Measurements from ENCODE around the gene IGSF11.

Gene IGSF11

DNA sequence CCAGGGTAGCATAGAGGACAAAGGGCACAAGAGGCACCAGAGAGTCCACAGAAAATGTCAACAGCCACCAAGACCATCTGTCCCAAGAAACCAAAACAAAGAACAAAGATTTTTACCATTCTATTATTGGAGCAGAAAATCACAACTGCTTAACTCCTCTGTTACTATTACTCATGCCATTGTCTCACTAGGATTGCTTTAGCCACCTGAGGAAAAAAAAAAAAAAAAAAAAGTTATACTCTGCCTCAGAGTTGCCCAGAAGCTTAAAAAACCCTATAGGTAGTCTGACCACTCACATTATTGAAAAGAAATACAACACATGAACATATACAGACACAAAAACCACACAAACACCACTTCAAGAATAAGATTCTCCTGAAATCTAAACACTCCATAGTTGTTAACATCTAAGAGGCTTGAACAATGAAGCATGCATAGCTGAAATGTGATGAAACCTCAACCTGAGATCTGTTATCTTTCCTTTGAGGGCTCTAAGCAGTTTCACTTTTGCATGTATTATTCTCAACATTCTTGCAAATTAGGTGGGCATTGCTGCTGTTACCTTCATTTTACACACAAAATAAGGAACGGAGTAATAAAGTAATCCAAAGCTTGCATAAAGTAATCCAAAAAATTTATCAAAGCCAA, 85.4 kb downstream of the IGSF11 start:
- no peak for DNase-seq
- H3K9me3 Mint-ChIP-seq, result peaks cover 5% of the 10 kb centered on the region
- peaks cover 11% of the 10 kb centered on the region for H3K36me3 Mint-ChIP-seq
- peak overlapping the region; percentile 87 for H3K27ac Mint-ChIP-seq
- no peaks in the 10 kb centered on the region for H3K27me3 Mint-ChIP-seq
- CTCF ChIA-PET, result interaction anchor here (1.3 kb wide), 1 partner anchor 85 kb away, joined by 5 read pairs; the partner anchor contains the start of gene IGSF11
- H3K4me1 Mint-ChIP-seq, result peaks cover 58% of the 10 kb centered on the region
- peak overlapping the region; percentile 50 for H3K4me3 Mint-ChIP-seq

DNA sequence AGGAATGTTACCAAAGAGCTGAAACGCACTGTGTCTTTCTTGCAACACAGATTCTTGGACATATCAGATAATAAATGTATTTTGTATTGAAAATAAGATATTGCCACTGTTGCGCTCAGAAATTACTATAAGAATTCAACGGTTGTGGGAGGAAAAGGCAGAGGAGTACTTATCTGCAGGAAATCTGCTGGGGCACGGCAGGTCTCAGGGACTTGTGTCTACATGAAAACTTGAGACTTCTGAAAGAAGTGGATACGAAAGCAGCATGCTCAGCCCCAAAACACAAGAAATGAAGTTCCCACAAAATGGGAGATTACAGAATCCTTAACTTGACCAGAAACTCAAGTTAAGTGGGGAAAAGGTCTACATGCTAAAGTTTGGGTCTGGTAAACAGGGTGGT, 86.5 kb downstream of the IGSF11 start:
- CTCF ChIA-PET, result no interaction called here
- peak overlapping the region; percentile 64 for H3K27ac Mint-ChIP-seq
- peaks cover 2% of the 10 kb centered on the region for H3K36me3 Mint-ChIP-seq
- H3K4me3 Mint-ChIP-seq, result no peak overlapping the region
- H3K4me1 Mint-ChIP-seq, result peaks cover 55% of the 10 kb centered on the region
- no peaks in the 10 kb centered on the region for H3K9me3 Mint-ChIP-seq
- no peaks in the 10 kb centered on the region for H3K27me3 Mint-ChIP-seq
- DNase-seq, result no peak

DNA sequence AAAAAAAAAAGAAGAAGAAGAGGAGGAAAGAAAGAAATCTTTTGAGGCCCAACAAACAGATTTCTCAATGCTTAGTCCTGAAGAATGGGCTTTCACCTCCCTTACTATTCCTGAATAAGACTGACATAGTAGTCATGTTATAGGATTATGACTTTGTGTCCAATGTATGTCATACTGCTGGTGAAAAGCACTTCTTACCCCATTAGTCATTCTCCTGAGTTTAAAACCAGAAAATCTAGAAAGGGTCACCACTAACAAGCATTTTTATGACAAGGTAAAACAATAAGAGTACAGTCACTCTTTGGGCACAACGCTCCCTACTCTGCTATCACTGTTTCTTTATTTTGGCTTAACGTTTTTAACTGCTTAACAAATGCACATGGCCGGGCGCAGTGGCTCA, 88.2 kb downstream of the IGSF11 start:
- Mint-ChIP-seq H3K27me3 (no peaks in the 10 kb centered on the region), H3K27ac (no peak overlapping the region), H3K9me3 (no peaks in the 10 kb centered on the region), H3K4me3 (no peak overlapping the region), H3K36me3 (peaks cover 2% of the 10 kb centered on the region), H3K4me1 (peaks cover 66% of the 10 kb centered on the region)
- no peak for DNase-seq
- CTCF ChIA-PET, result no interaction called here

DNA sequence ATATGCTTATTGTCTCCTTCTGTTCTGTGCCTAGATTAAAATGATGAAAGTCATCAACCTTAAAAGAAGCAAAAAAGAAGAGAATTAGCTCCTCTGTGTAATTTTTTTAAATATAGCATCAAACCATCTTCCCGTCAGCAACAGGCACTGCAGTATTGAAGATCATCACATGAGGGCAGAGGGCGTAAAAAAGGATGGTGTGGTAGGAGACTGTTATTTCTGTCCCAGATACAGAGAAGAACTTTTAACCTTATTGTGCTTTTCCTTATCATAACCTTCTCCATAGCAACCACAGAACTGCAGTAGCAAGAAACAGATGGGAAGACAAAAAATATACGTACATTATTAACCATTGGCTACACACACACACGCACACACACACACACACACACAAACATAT, 88.8 kb downstream of the IGSF11 start:
- DNase-seq, result no peak
- CTCF ChIA-PET, result no interaction called here
- peaks cover 61% of the 10 kb centered on the region for H3K4me1 Mint-ChIP-seq
- no peak overlapping the region for H3K4me3 Mint-ChIP-seq
- H3K27ac Mint-ChIP-seq, result no peak overlapping the region
- H3K9me3 Mint-ChIP-seq, result no peaks in the 10 kb centered on the region
- H3K27me3 Mint-ChIP-seq, result no peaks in the 10 kb centered on the region
- H3K36me3 Mint-ChIP-seq, result peaks cover 2% of the 10 kb centered on the region

DNA sequence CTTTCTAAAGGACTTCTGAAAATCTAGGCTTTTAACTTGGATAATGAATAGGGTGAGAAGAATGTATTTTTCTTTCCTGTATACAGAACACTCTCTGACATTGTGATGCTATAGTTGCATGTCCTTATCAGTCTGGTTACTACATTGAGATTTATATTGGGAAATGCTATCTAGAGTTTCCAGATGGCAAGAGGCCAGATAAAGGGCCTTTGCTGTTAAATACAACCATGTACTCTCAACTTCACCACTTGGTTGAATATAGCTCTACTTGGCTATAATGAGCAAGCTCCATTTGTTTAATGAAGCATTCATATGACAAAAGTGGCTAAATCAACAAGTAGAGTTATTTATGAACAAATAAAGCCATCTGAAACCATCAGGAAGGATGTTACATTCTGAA, 91.0 kb downstream of the IGSF11 start:
- Mint-ChIP-seq H3K4me1 (peaks cover 44% of the 10 kb centered on the region), H3K27me3 (no peaks in the 10 kb centered on the region), H3K36me3 (no peaks in the 10 kb centered on the region), H3K9me3 (peaks cover 3% of the 10 kb centered on the region), H3K27ac (no peak overlapping the region), H3K4me3 (no peak overlapping the region)
- CTCF ChIA-PET, result no interaction called here
- no peak for DNase-seq

DNA sequence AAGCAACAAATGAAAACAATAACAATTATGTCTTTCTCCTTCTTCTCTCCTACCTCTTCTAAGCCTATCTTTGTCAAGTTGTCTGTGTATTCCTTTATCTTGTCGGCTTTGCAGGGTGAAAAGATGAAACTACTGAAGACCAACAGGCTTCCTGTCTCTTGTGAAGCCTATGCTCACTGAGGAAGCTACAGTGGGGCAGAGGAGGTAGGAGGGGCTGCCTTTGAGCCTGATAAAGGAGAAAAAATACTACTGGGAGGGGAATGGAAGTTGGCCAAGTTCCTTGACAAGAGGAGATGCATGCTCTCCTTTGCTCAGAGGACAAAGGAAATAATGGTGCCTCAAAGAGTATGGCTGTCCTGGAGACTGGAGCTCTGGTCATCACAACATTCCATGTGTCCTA, 92.0 kb downstream of the IGSF11 start:
- H3K27ac Mint-ChIP-seq, result no peak overlapping the region
- CTCF ChIA-PET, result interaction anchor here (1.4 to 1.9 kb wide), 3 partner anchors 8 to 92 kb away, joined by 3 to 8 read pairs (median 6); partner anchors contain the start of gene IGSF11
- peaks cover 44% of the 10 kb centered on the region for H3K4me1 Mint-ChIP-seq
- DNase-seq, result peak; percentile 23
- H3K4me3 Mint-ChIP-seq, result no peak overlapping the region
- H3K36me3 Mint-ChIP-seq, result no peaks in the 10 kb centered on the region
- H3K9me3 Mint-ChIP-seq, result peaks cover 3% of the 10 kb centered on the region
- H3K27me3 Mint-ChIP-seq, result no peaks in the 10 kb centered on the region

DNA sequence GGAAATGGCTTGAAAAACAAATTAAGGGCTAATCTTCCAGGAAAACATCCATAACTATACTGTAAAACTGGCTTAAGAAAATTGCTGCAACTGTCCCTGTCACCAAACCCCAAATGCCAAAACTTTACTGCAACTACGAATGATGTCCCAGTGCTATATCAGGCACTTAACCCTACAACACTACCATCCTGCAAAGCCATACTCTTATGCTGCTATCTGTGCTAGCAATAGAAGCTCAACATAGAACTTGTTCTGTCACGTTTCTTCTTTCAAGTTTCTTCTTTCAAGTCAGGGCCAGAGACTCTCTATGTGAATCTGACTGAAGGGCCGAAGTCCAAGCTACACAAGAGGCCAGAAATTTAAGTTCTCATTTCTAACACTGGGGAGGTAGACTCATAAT, 92.5 kb downstream of the IGSF11 start:
- peaks cover 3% of the 10 kb centered on the region for H3K9me3 Mint-ChIP-seq
- DNase-seq, result no peak
- peaks cover 43% of the 10 kb centered on the region for H3K4me1 Mint-ChIP-seq
- no peak overlapping the region for H3K4me3 Mint-ChIP-seq
- no peaks in the 10 kb centered on the region for H3K27me3 Mint-ChIP-seq
- no peaks in the 10 kb centered on the region for H3K36me3 Mint-ChIP-seq
- CTCF ChIA-PET, result interaction anchor here (1.4 to 1.9 kb wide), 3 partner anchors 8 to 92 kb away, joined by 3 to 8 read pairs (median 6); partner anchors contain the start of gene IGSF11
- no peak overlapping the region for H3K27ac Mint-ChIP-seq

DNA sequence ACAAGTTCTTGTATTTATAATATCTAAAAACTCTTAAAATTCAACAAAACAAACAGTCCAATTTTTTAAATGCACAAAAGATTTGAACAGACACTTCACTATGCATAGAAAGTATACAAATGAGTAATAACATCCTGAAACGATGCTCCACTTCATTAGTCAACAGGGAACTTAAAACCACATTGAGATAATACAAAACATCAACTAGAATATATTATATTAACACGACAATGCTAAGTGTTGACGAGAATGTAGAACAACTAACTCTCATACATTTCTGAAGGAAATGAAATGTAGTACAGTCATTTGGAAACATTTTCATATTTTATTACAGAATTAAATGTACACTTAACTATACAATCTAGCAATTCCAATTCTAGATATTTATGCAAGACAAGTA, 93.4 kb downstream of the IGSF11 start:
- Mint-ChIP-seq H3K4me3 (no peak overlapping the region), H3K4me1 (peaks cover 40% of the 10 kb centered on the region), H3K36me3 (no peaks in the 10 kb centered on the region), H3K27me3 (no peaks in the 10 kb centered on the region), H3K27ac (no peak overlapping the region), H3K9me3 (peaks cover 3% of the 10 kb centered on the region)
- CTCF ChIA-PET, result interaction anchor here (1.4 to 1.9 kb wide), 3 partner anchors 9 to 93 kb away, joined by 3 to 8 read pairs (median 6); partner anchors contain the start of gene IGSF11
- DNase-seq, result no peak

DNA sequence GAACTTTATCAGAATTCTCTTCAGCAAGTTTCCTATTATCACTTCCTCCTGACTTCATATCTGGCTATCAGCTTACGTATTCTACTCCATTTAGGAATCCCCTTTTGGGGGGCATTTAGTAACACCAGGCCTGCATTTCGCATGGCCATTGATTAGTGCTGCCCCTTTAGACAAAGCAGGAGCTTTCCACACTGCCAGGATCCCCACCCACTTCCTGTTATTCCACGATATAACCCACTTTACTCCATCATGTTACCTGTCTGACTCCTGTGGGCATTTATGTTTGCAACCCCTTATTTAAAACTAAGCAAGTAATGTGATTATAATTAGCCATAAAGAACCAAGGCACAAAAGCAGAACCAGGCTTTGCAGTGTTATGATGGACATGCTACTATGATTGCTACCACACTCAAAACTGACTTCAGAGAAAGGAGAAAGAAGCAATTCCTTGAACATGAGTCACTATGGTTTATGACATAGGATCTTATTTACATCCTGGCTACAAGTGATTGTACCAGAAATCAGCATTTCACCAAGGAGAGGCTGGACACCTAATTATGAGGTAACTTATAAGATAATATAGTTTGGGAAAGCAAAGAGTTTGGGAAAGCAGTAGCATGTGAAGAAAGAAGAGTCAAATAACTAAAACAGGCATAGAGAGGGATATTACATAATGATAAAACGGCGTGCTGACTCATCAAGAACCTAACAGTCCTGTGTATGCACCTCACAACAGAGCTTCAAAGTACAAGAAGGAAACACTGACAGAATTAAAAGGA, 96.3 kb downstream of the IGSF11 start:
- CTCF ChIA-PET, result interaction anchor here (1.3 kb wide), 1 partner anchor 96 kb away, joined by 3 read pairs; the partner anchor contains the start of gene IGSF11
- H3K27ac Mint-ChIP-seq, result no peak overlapping the region
- H3K4me1 Mint-ChIP-seq, result peaks cover 30% of the 10 kb centered on the region
- no peak for DNase-seq
- H3K9me3 Mint-ChIP-seq, result peaks cover 3% of the 10 kb centered on the region
- H3K4me3 Mint-ChIP-seq, result no peak overlapping the region
- no peaks in the 10 kb centered on the region for H3K36me3 Mint-ChIP-seq
- no peaks in the 10 kb centered on the region for H3K27me3 Mint-ChIP-seq

DNA sequence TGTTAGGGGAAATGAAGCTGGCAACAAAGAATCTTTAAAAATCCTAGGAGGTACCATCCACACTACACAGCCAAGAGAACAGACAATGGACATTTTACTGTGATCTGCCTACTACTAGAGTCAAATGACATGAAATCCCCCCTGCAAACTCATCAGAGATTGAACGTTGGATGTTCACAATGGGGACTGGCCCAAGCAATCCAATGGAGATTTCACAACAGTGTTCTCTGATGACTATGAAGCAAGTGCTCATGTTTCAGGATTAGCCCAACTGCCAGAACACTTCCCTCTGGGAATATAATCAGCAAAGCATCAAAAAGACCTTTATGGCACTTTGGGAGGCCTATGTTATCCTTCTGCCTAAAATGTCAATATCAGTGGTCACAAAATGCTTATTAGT, 97.8 kb downstream of the IGSF11 start:
- Mint-ChIP-seq H3K27ac (no peak overlapping the region), H3K27me3 (no peaks in the 10 kb centered on the region), H3K4me3 (no peak overlapping the region), H3K36me3 (no peaks in the 10 kb centered on the region), H3K9me3 (peaks cover 3% of the 10 kb centered on the region), H3K4me1 (peaks cover 20% of the 10 kb centered on the region)
- CTCF ChIA-PET, result no interaction called here
- no peak for DNase-seq

DNA sequence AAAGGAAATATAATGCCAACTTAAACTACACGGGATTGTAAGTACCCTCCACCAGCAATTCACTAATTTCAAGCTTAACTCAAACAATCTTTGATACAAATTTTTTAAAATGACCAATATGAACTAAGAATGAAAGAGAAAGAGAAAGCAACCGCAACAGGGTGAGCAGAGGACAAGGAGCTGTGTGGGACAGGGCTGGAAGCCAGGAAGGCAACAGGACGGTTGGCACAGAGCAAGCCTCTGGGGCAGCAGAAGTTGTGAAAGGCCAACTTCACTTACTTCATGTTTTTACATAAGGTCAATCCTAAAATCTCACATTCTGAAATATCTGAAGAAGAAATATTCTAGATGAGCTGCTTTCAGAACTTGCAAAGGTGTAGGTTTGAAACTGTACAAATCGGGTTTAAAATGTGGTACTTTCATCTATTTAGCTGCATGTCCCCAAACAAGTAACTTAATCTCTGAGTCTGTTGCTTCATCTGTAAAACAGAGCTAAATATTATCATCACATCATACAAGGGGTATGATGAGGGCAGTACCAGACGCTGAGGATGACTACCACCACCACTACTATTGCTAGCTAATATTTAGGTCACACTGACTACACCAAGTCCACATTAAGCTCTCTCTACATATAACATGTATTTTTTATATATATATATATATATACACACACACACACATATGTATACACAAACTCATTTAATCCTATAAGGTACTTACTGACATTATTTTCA, 101.7 kb downstream of the IGSF11 start:
- no peak overlapping the region for H3K27ac Mint-ChIP-seq
- CTCF ChIA-PET, result interaction anchor here (0.7 to 1.7 kb wide), 3 partner anchors 18 to 102 kb away, joined by 3 to 6 read pairs (median 4); partner anchors contain the start of gene IGSF11
- no peaks in the 10 kb centered on the region for H3K27me3 Mint-ChIP-seq
- no peak overlapping the region for H3K4me3 Mint-ChIP-seq
- H3K36me3 Mint-ChIP-seq, result no peaks in the 10 kb centered on the region
- H3K4me1 Mint-ChIP-seq, result peaks cover 7% of the 10 kb centered on the region
- no peak for DNase-seq
- H3K9me3 Mint-ChIP-seq, result no peaks in the 10 kb centered on the region

DNA sequence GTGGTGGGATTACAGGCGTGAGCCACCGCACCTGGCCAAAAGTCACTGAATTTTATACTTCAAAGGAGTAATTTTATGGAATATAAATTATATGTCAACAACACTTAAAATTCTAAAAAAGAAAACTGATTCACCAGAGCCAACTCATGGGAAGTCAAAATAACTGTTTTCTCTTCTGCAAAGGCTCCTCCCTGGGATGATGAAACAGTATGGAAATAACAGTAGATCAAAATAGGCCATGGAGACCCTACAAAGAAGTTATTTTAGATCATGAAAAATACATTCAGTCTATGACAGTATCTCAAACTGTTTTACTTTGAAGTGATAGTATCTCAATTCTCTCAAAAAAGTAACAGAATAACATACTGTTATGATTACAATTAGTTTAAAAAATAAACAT, 102.7 kb downstream of the IGSF11 start:
- CTCF ChIA-PET, result no interaction called here
- no peak for DNase-seq
- Mint-ChIP-seq H3K27me3 (no peaks in the 10 kb centered on the region), H3K9me3 (no peaks in the 10 kb centered on the region), H3K36me3 (no peaks in the 10 kb centered on the region), H3K27ac (no peak overlapping the region), H3K4me1 (peaks cover 4% of the 10 kb centered on the region), H3K4me3 (no peak overlapping the region)

DNA sequence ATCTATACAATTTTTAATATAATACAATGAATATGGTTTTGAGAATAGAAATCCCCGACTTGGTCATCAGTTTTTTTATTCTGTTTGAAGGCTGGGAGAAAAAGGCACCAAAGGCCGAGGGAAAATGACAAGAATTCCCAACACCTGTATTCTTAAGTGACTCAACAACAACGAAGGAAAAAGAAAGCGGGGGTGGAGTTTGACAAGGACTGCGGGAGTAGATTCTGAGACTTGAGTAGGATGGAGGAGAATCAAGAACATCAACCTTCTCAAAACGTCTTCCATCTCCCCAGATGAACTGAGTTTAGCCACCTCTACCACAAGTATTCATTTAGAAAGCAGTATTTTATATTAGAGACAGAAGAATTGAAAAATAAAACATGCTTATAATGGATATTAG, 107.2 kb downstream of the IGSF11 start:
- peaks cover 4% of the 10 kb centered on the region for H3K27me3 Mint-ChIP-seq
- H3K36me3 Mint-ChIP-seq, result no peaks in the 10 kb centered on the region
- H3K9me3 Mint-ChIP-seq, result no peaks in the 10 kb centered on the region
- DNase-seq, result no peak
- H3K4me1 Mint-ChIP-seq, result no peaks in the 10 kb centered on the region
- H3K4me3 Mint-ChIP-seq, result no peak overlapping the region
- no peak overlapping the region for H3K27ac Mint-ChIP-seq
- CTCF ChIA-PET, result no interaction called here

DNA sequence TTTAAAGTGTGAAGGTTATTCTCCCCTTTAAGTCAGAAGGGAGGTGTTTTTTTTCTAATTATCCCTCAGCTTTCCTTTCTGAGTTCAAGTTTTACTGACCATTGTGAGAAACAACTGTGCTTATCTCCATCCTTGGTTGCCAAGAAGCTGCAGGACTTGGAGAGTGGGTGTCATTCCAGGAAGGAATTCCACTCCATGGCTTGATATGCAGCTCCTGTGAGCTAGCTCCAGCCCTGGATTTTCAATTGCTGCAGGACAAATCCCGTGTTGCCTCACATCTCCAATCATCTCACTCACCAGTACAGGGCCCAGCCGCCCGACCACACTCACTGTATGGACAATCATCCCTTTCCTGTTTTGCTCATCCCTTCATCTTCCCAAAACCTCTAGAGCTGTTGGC, 122.5 kb downstream of the IGSF11 start:
- H3K27me3 Mint-ChIP-seq, result peaks cover 4% of the 10 kb centered on the region
- no peaks in the 10 kb centered on the region for H3K4me1 Mint-ChIP-seq
- no peak for DNase-seq

More for the DNA sequence above, 122.5 kb downstream of the IGSF11 start:
- CTCF ChIA-PET, result interaction anchor here (2.9 kb wide), 1 partner anchor 28 kb away, joined by 11 read pairs; no protein-coding TSS in a partner anchor
- Mint-ChIP-seq H3K9me3 (no peaks in the 10 kb centered on the region), H3K4me3 (no peak overlapping the region), H3K27ac (no peak overlapping the region), H3K36me3 (no peaks in the 10 kb centered on the region)
